H1 (cell line): ENCODE measurements around the gene GNAT1. TPM values are rescaled to one million over a fixed set of nuclear protein-coding genes. Genes with fewer than 3 reads are reported as not detected.

Experiments
- CTCF ChIA-PET: fragments of 300-600 bp; sonication (Branson Sonifier 250); formaldehyde crosslinking; loops from one replicate; lab custom pipeline; 2021; ENCODE audit not compliant: partially characterized antibody; lab: Charles Lee
- POLR2A ChIA-PET: fragments of 300-600 bp; sonication (Branson Sonifier 250); formaldehyde crosslinking; loops from one replicate; lab custom pipeline; 2021; ENCODE audit warnings: inconsistent platforms; ENCODE audit not compliant: partially characterized antibody; lab: Charles Lee
- DNase-seq, 2 experiments: peaks; one replicate each; pipeline versions ENCODE4 v3.0.0 to v3.0.0-alpha.2; 2010 to 2022; ENCODE audit warnings: low spot score in 2 of 2, low read depth in 1 of 2, mixed read lengths in 1 of 2
- FAIRE-seq: peaks from 2 replicates; lab custom pipeline; 2011; peaks lifted over from hg19 to GRCh38; lab: Jason Lieb, UNC
- H2AFZ ChIP-seq: 2 replicates; pipeline ENCODE4 v1.8.1; 2012; ENCODE audit warnings: low read length, inconsistent platforms
- H2AK5ac ChIP-seq: 2 replicates; pipeline ENCODE4 v1.6.1; 2013; ENCODE audit warnings: low read depth, low read length
- H2BK120ac ChIP-seq: replicated peaks from 2 replicates; pipeline ENCODE3; 2013; ENCODE audit warnings: low read depth, low read length, inconsistent platforms
- H2BK12ac ChIP-seq: 2 replicates; pipeline ENCODE4 v1.6.1; 2013; ENCODE audit warnings: low read depth, low read length
- H2BK15ac ChIP-seq: 2 replicates; pipeline ENCODE4 v1.6.1; 2013; ENCODE audit warnings: low read length
- H2BK20ac ChIP-seq: 2 replicates; pipeline ENCODE4 v1.6.1; 2013; ENCODE audit warnings: low read length
- H2BK5ac ChIP-seq: 2 replicates; pipeline ENCODE4 v1.6.1; 2013; ENCODE audit warnings: low read depth, low read length
- H3K14ac ChIP-seq: 2 replicates; pipeline ENCODE4 v1.6.1; 2013; ENCODE audit warnings: inconsistent platforms; ENCODE audit not compliant: insufficient read length
- H3K18ac ChIP-seq: 2 replicates; pipeline ENCODE4 v1.6.1; 2013; ENCODE audit warnings: low read length; ENCODE audit errors: extremely low read depth
- H3K23ac ChIP-seq: 2 replicates; pipeline ENCODE4 v1.6.1; 2013; ENCODE audit warnings: inconsistent platforms; ENCODE audit not compliant: insufficient read length
- H3K23me2 ChIP-seq: 2 replicates; pipeline ENCODE4 v1.6.1; 2013; ENCODE audit warnings: low read depth, low read length
- H3K27ac ChIP-seq: 2 replicates; pipeline ENCODE4 v1.6.1; 2011; ENCODE audit warnings: low read depth, low read length, inconsistent platforms
- H3K27me3 ChIP-seq, 4 experiments: replicated peaks in 1 of 4; 1 replicate in 1 of 4; 2 replicates in 3 of 4; pipeline versions ENCODE4 v1.6.1 to v1.8.1; 2011 to 2013; ENCODE audit warnings: low read length in 3 of 4, mild to moderate bottlenecking in 3 of 4, inconsistent platforms in 2 of 4, mixed read lengths in 2 of 4, moderate library complexity in 1 of 4; ENCODE audit not compliant: control insufficient read depth in 3 of 4, insufficient read depth in 3 of 4; ENCODE audit errors: extremely low read depth in 1 of 4
- H3K36me3 ChIP-seq, 4 experiments: 2 replicates each; pipeline versions ENCODE4 v1.6.1 to v1.8.1; 2011 to 2013; ENCODE audit warnings: mild to moderate bottlenecking in 4 of 4, low read length in 3 of 4, moderate library complexity in 2 of 4, control low read depth in 1 of 4, inconsistent platforms in 1 of 4; ENCODE audit not compliant: insufficient read depth in 4 of 4, control insufficient read depth in 2 of 4
- H3K4ac ChIP-seq: replicated peaks from 2 replicates; pipeline ENCODE3; 2013; ENCODE audit warnings: low read length, low read depth, mixed read lengths, inconsistent platforms; ENCODE audit not compliant: insufficient read length
- H3K4me1 ChIP-seq, 4 experiments: replicated peaks in 1 of 4; 1 replicate in 1 of 4; 2 replicates in 3 of 4; pipeline versions ENCODE4 v1.6.1 to v1.8.1; 2011 to 2013; ENCODE audit warnings: low read length in 3 of 4, inconsistent platforms in 2 of 4, mixed read lengths in 1 of 4; ENCODE audit not compliant: insufficient read depth in 4 of 4, control insufficient read depth in 3 of 4
- H3K4me2 ChIP-seq, 2 experiments: 2 replicates each; pipeline versions ENCODE4 v1.6.1 to v1.8.1; 2011 to 2013; ENCODE audit warnings: low read depth in 2 of 2, low read length in 2 of 2, control low read depth in 1 of 2, inconsistent platforms in 1 of 2, mild to moderate bottlenecking in 1 of 2; ENCODE audit not compliant: insufficient read depth in 1 of 2
- H3K4me3 ChIP-seq, 4 experiments: fragments of 200-600, 300-600 bp in 1 of 4; sonication (generic), shearing (Covaris generic), sonication (Bioruptor Twin) in 1 of 4; 2 replicates each; pipeline versions ENCODE4 v1.5.1 to v1.8.1; 2011 to 2016; ENCODE audit warnings: low read length in 4 of 4, low read depth in 3 of 4, control low read depth in 2 of 4, inconsistent platforms in 2 of 4, mild to moderate bottlenecking in 2 of 4, mixed read lengths in 1 of 4, moderate library complexity in 1 of 4; ENCODE audit not compliant: insufficient read depth in 2 of 4; ENCODE audit errors: extremely low read depth in 1 of 4
- H3K56ac ChIP-seq: replicated peaks from 2 replicates; pipeline ENCODE3; 2013; ENCODE audit warnings: low read depth, mild to moderate bottlenecking, mixed read lengths, low read length, inconsistent platforms; ENCODE audit not compliant: insufficient read length
- H3K79me1 ChIP-seq: 2 replicates; pipeline ENCODE4 v1.6.1; 2013; ENCODE audit warnings: low read depth, low read length, control low read depth
- H3K79me2 ChIP-seq, 2 experiments: 2 replicates each; pipeline versions ENCODE4 v1.6.1 to v1.8.1; 2012 to 2013; ENCODE audit warnings: low read length in 2 of 2, mild to moderate bottlenecking in 2 of 2, inconsistent platforms in 1 of 2; ENCODE audit not compliant: insufficient read depth in 2 of 2, control insufficient read depth in 1 of 2
- H3K9ac ChIP-seq, 4 experiments: replicated peaks in 1 of 4; 1 replicate in 1 of 4; 2 replicates in 3 of 4; pipeline versions ENCODE4 v1.6.1 to v1.8.1; 2011 to 2013; ENCODE audit warnings: low read depth in 3 of 4, low read length in 3 of 4, control low read depth in 2 of 4, mild to moderate bottlenecking in 2 of 4, moderate library complexity in 2 of 4, inconsistent platforms in 1 of 4; ENCODE audit errors: extremely low read depth in 1 of 4
- H3K9me3 ChIP-seq, 2 experiments: 2 replicates each; pipeline versions ENCODE4 v1.6.1 to v1.8.1; 2012 to 2013; ENCODE audit warnings: mild to moderate bottlenecking in 2 of 2, moderate library complexity in 2 of 2, control low read depth in 1 of 2, inconsistent platforms in 1 of 2, low read depth in 1 of 2, low read length in 1 of 2, mixed read lengths in 1 of 2; ENCODE audit not compliant: insufficient read depth in 2 of 2
- H4K20me1 ChIP-seq, 2 experiments: replicated peaks in 1 of 2; 2 replicates each; pipeline versions ENCODE3 to v1.8.1; 2011 to 2013; ENCODE audit warnings: inconsistent platforms in 2 of 2, low read length in 2 of 2, mild to moderate bottlenecking in 1 of 2; ENCODE audit not compliant: insufficient read depth in 2 of 2, control insufficient read depth in 1 of 2
- H4K5ac ChIP-seq: 2 replicates; pipeline ENCODE4 v1.6.1; 2013; ENCODE audit warnings: low read length, low read depth, mixed read lengths, inconsistent platforms; ENCODE audit not compliant: insufficient read length
- H4K8ac ChIP-seq: 2 replicates; pipeline ENCODE4 v1.8.0; 2013; ENCODE audit warnings: mild to moderate bottlenecking, moderate library complexity, low read length, inconsistent platforms; ENCODE audit not compliant: insufficient read depth; ENCODE audit errors: extremely low read depth
- H4K91ac ChIP-seq: replicated peaks from 2 replicates; pipeline ENCODE3; 2013; ENCODE audit warnings: low read length, mixed read lengths, inconsistent platforms; ENCODE audit not compliant: insufficient read length
- ASH2L ChIP-seq: fragments of 200-600, 300-600 bp; sonication (generic); IDR thresholded peaks from one replicate; pipeline ENCODE4 v1.7.1; 2017; ENCODE audit warnings: low read length
- CTCF ChIP-seq, 3 experiments: IDR thresholded peaks; 1 replicate in 2 of 3; 2 replicates in 1 of 3; pipeline versions ENCODE4 v1.5.1 to v1.6.1; 2011; ENCODE audit warnings: low read length in 3 of 3, mild to moderate bottlenecking in 3 of 3, inconsistent platforms in 2 of 3, low read depth in 1 of 3, moderate library complexity in 1 of 3; ENCODE audit not compliant: insufficient read depth in 1 of 3; ENCODE audit errors: control extremely low read depth in 1 of 3
- EP300 ChIP-seq, 2 experiments: IDR thresholded peaks; 1 replicate in 1 of 2; 2 replicates in 1 of 2; pipeline ENCODE4 v1.6.1; 2011 to 2012; ENCODE audit warnings: low read depth in 2 of 2, low read length in 2 of 2, mild to moderate bottlenecking in 2 of 2, borderline replicate concordance in 1 of 2, inconsistent platforms in 1 of 2, moderate library complexity in 1 of 2
- GABPA ChIP-seq: IDR thresholded peaks from 2 replicates; pipeline ENCODE4 v1.6.1; 2011; ENCODE audit warnings: mild to moderate bottlenecking, low read length, moderate library complexity, borderline replicate concordance; ENCODE audit not compliant: insufficient read depth
- HDAC6 ChIP-seq: IDR thresholded peaks from one replicate; pipeline ENCODE4 v1.7.1; 2012; ENCODE audit warnings: low read depth, mild to moderate bottlenecking, inconsistent platforms, low read length, moderate library complexity
- KDM4A ChIP-seq: IDR thresholded peaks from one replicate; pipeline ENCODE4 v1.7.1; 2012; ENCODE audit warnings: low read depth, mild to moderate bottlenecking, moderate library complexity, low read length, inconsistent platforms; ENCODE audit not compliant: severe bottlenecking
- KDM5A ChIP-seq: fragments of 200-600 bp; IDR thresholded peaks from 2 replicates; pipeline ENCODE4 v1.7.1; 2012; ENCODE audit warnings: mild to moderate bottlenecking, low read length, inconsistent platforms, mixed read lengths
- POU5F1 ChIP-seq: IDR thresholded peaks from 2 replicates; pipeline ENCODE4 v1.6.1; 2011; ENCODE audit warnings: low read depth, mild to moderate bottlenecking, low read length, moderate library complexity
- SIRT6 ChIP-seq: IDR thresholded peaks from one replicate; pipeline ENCODE4 v1.7.1; 2012; ENCODE audit warnings: low read length, inconsistent platforms
- TAF7 ChIP-seq: optimal IDR thresholded peaks from 2 replicates; pipeline ENCODE3; 2011; ENCODE audit warnings: low read depth, mild to moderate bottlenecking, inconsistent platforms, low read length, moderate library complexity, borderline replicate concordance
- ZNF274 ChIP-seq: IDR thresholded peaks from 2 replicates; pipeline ENCODE4 v1.7.0; 2012; ENCODE audit warnings: low read length, borderline replicate concordance; ENCODE audit errors: extremely low read depth
- WGBS, 2 experiments: shearing (Covaris generic) in 1 of 2; methylation state at CpG; one replicate each; pipeline versions ENCODE4 v1.1.6 to v1.1.7; 2013 to 2015; ENCODE audit warnings: low lambda C conversion rate in 2 of 2, mixed read lengths in 2 of 2, inconsistent platforms in 1 of 2, low coverage in 1 of 2, missing lambda C conversion rate in 1 of 2; ENCODE audit not compliant: insufficient replicate concordance in 2 of 2, insufficient coverage in 1 of 2, insufficient read length in 1 of 2; ENCODE audit errors: extremely low coverage in 1 of 2, missing lambda C conversion rate in 1 of 2; 5-methylcytosine and 5-hydroxymethylcytosine counted together
- polyA plus RNA-seq, 7 experiments: library from polyadenylated mRNA; depleted of rRNA in 3 of 7; stranded (reverse) in 5 of 7; unstranded in 2 of 7; fragments of >200 nt in 5 of 7; fragments of 200-250 nt in 2 of 7; gene quantifications; 1 replicate in 5 of 7; 2 replicates in 1 of 7; 4 replicates in 1 of 7; pipeline versions ENCODE4 v1.2.1 to v1.2.3, GENCODE V29; 2011 to 2013; ENCODE audit warnings: missing spikeins in 2 of 7, mixed read lengths in 2 of 7
- total RNA-seq: library from RNA; stranded (reverse); fragmentation: NEBNext Ultra II Directional; extraction: Animal tissue kit (Norgen Biotek cat#: 25700); gene quantifications from 2 replicates; pipeline ENCODE4 v1.2.1, GENCODE V29; 2021

GNAT1 gene
- total and polyA plus RNA-seq, 2 of the 8 experiments (the other 6 are each of a cell fraction or from before 2014, with no cell fraction given): 0.08 TPM; not detected in 1

GRCh38 chr3:50193746-50194127 lies 2.3 kb downstream of the GNAT1 start:
- Histone ChIP-seq H3K4me1 (peaks cover 0 to 14% (median 7%) of the 10 kb centered on the region in 4 experiments; a peak in 5 of 7 replicates), H4K91ac (no peak overlapping the region), H3K23ac (no peak overlapping the region), H2BK120ac (no peak overlapping the region), H2BK15ac (peak overlapping the region; percentile 18; the same call in 1 of the 2 replicates), H3K4ac (no peak overlapping the region), H2BK20ac (no peak overlapping the region), H2BK5ac (no peak overlapping the region), H3K27me3 (peaks cover 0 to 12% (median 4%) of the 10 kb centered on the region in 4 experiments; a peak in 3 of 7 replicates), H2BK12ac (no peak overlapping the region; the same call in 1 of the 2 replicates), H3K9me3 (no peaks in the 10 kb centered on the region), H3K18ac (no peak overlapping the region), H3K4me3 (no peak overlapping the region), H2AK5ac (no peak overlapping the region), H4K5ac (no peak overlapping the region), H2AFZ (no peak overlapping the region), H3K79me1 (no peaks in the 10 kb centered on the region), H4K8ac (no peak overlapping the region), H3K56ac (no peak overlapping the region), H3K14ac (no peak overlapping the region), H4K20me1 (peaks cover 0 to 5% of the 10 kb centered on the region in 2 experiments), H3K79me2 (no peaks in the 10 kb centered on the region), H3K23me2 (peaks cover 2% of the 10 kb centered on the region; the same call in 1 of the 2 replicates), H3K36me3 (no peaks in the 10 kb centered on the region), H3K9ac (no peak overlapping the region), H3K27ac (no peak overlapping the region), H3K4me2 (no peak overlapping the region; a peak in 1 of 4 replicates)
- WGBS, 2 experiments: 94% methylated on average over 29 of the region's 34 CpGs; no CpG with 5 or more reads in 1 of the 2 experiments
- CTCF ChIA-PET: interaction anchor here (1.0 to 19.7 kb wide), 14 partner anchors 19 to 130 kb away, joined by 3 to 1138 read pairs (median 63); partner anchors contain the start of genes GNAI2, HYAL2, SEMA3B and SLC38A3
- TF ChIP-seq EP300 (IDR thresholded peaks at IDR 0.05; ENCODE audit: borderline replicate concordance in 1 of 2, low read depth in 2 of 2, low read length in 2 of 2) (no peak), TAF7 (no peak), KDM5A (no peak), GABPA (no peak), KDM4A (no peak), HDAC6 (no peak), ZNF274 (no peak), ASH2L (no peak), SIRT6 (no peak), POU5F1 (no peak), CTCF (IDR thresholded peaks at IDR 0.05; ENCODE audit: control extremely low read depth in 1 of 3, insufficient read depth in 1 of 3, low read depth in 1 of 3, low read length in 3 of 3) (no peak)
- POLR2A ChIA-PET: interaction anchor here (0.6 to 11.9 kb wide), 10 partner anchors 12 to 78 kb away, joined by 3 to 128 read pairs (median 8); no protein-coding TSS in a partner anchor
- no peak for FAIRE-seq
- no peak for DNase-seq
